Measurements from ENCODE around the gene SLC9A9. TPM values are rescaled to one million over a fixed set of nuclear protein-coding genes. Genes with fewer than 3 reads are reported as not detected.

Gene SLC9A9
- total and polyA plus RNA-seq, 2 experiments from 2014 or later = 2.2 to 6.8 TPM

DNA sequence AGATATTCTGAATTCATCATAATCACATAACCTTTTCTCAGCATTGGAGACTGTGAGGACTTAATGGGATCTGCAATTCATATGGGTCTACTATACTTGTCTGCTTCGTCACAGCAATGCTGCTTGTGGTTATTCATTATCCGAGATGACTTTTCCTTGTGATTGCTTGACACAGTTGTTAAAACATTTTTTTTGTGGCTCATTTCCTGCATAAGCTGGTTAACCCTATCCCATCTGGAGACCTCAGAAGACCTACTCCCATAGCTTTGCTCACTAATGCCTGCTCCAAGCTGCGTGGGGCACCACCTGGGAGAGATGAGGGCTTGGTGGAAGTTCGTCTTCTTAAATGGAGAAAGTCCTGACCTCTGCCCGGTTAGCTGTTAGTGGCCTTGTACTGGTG is 367.9 kb downstream of the SLC9A9 start:
- H3K9me2 ChIP-seq (replicated peaks; ENCODE audit: insufficient read depth) = no peaks in the 10 kb centered on the region
- 32% methylated on average over 5 of the region's 5 CpGs for WGBS (ENCODE audit: low lambda C conversion rate, missing lambda C conversion rate)
- no peaks in the 10 kb centered on the region for H3K9me3 ChIP-seq (ENCODE audit: low read depth)
- peak overlapping the region; percentile 42 for H3K27ac ChIP-seq
- no peak overlapping the region for H2AFZ ChIP-seq
- H3K4me1 ChIP-seq (ENCODE audit: insufficient read depth) = no peaks in the 10 kb centered on the region
- H3K4me2 ChIP-seq = peak overlapping the region; percentile 3
- H3K4me3 ChIP-seq = no peak overlapping the region
- H4K20me1 ChIP-seq (ENCODE audit: insufficient read depth, poor library complexity, severe bottlenecking) = no peaks in the 10 kb centered on the region
- H3K79me2 ChIP-seq = no peaks in the 10 kb centered on the region
- H3K36me3 ChIP-seq (replicated peaks; ENCODE audit: insufficient read depth, low read depth) = no peaks in the 10 kb centered on the region
- no peak for TF ChIP-seq EZH2phosphoT487 (IDR thresholded peaks at IDR 0.05; ENCODE audit: low read depth, severe bottlenecking, unreplicated experiment)
- TF ChIP-seq, protein P1, sequence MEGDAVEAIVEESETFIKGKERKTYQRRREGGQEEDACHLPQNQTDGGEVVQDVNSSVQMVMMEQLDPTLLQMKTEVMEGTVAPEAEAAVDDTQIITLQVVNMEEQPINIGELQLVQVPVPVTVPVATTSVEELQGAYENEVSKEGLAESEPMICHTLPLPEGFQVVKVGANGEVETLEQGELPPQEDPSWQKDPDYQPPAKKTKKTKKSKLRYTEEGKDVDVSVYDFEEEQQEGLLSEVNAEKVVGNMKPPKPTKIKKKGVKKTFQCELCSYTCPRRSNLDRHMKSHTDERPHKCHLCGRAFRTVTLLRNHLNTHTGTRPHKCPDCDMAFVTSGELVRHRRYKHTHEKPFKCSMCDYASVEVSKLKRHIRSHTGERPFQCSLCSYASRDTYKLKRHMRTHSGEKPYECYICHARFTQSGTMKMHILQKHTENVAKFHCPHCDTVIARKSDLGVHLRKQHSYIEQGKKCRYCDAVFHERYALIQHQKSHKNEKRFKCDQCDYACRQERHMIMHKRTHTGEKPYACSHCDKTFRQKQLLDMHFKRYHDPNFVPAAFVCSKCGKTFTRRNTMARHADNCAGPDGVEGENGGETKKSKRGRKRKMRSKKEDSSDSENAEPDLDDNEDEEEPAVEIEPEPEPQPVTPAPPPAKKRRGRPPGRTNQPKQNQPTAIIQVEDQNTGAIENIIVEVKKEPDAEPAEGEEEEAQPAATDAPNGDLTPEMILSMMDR (IDR thresholded peaks at IDR 0.05; ENCODE audit: poor library complexity) = no peak
- no peak for TF ChIP-seq EZH2 (IDR thresholded peaks at IDR 0.05; ENCODE audit: borderline replicate concordance)
- DNase-seq (ENCODE audit: low spot score) = peak; percentile 49
- no peaks in the 10 kb centered on the region for H3K27me3 ChIP-seq

DNA sequence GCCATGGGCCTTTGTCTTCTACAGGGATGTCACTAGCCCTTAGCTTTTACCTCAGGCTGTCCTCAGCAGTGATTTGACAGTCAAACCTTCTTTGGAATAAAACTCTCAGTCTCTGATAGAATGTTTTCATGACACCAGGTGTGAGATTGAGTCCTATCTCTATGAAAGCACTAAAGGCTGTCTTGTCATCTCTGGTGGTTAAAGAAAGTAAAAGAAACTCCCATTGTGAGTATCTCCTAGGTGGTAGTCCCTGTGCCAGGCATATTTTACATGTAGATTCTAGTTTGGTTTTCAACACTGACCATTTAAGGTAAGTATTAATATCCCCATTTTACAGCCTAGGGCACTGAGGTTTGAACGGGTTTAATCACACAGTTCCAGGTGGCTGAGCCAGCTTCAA is 368.5 kb downstream of the SLC9A9 start:
- Histone ChIP-seq H3K27me3 (no peaks in the 10 kb centered on the region), H3K36me3 (replicated peaks; ENCODE audit: insufficient read depth, low read depth) (no peaks in the 10 kb centered on the region), H3K4me2 (no peak overlapping the region), H3K27ac (peak overlapping the region; percentile 36), H3K4me1 (ENCODE audit: insufficient read depth) (no peaks in the 10 kb centered on the region), H4K20me1 (ENCODE audit: insufficient read depth, poor library complexity, severe bottlenecking) (no peaks in the 10 kb centered on the region), H2AFZ (no peak overlapping the region), H3K9me2 (replicated peaks; ENCODE audit: insufficient read depth) (no peaks in the 10 kb centered on the region), H3K9me3 (ENCODE audit: low read depth) (no peaks in the 10 kb centered on the region), H3K79me2 (no peaks in the 10 kb centered on the region), H3K4me3 (no peak overlapping the region)
- DNase-seq (ENCODE audit: low spot score) = no peak
- TF ChIP-seq, protein P1 (IDR thresholded peaks at IDR 0.05; ENCODE audit: poor library complexity) = no peak
- no peak for TF ChIP-seq EZH2phosphoT487 (IDR thresholded peaks at IDR 0.05; ENCODE audit: low read depth, severe bottlenecking, unreplicated experiment)
- TF ChIP-seq EZH2 (IDR thresholded peaks at IDR 0.05; ENCODE audit: borderline replicate concordance) = no peak
- 88% methylated on average over 1 of the region's 1 CpG for WGBS (ENCODE audit: low lambda C conversion rate, missing lambda C conversion rate)

DNA sequence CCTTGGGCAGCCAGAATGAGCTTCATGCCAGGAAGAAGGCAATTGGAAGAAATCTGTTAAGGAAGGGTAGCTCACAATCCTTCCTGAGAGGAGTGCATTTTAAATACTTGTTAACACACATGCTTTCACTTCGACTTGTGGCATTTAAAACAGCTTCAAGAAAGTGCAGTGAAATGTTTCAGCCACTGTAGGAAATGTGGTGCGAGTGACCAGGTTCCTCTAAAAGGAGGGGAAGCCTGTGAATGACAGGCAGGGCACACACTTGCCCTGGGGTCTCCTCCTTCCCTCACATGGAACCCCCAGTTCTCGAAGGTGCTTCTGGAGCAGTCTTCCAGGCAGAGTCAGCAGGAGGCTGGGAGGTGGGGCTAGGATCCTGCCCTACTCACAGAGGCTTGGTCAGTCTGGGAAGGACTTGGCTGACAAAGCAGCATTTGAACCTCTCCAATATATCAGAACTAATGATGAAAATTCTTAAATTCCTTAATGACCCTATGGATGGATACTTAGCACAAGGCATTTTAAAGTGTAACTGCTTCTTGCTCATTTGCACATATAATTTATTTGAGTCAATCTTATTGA is 370.1 kb downstream of the SLC9A9 start:
- Histone ChIP-seq H3K9me2 (replicated peaks; ENCODE audit: insufficient read depth) (no peaks in the 10 kb centered on the region), H3K27me3 (no peaks in the 10 kb centered on the region), H3K36me3 (replicated peaks; ENCODE audit: insufficient read depth, low read depth) (no peaks in the 10 kb centered on the region), H2AFZ (no peak overlapping the region), H3K79me2 (no peaks in the 10 kb centered on the region), H3K9me3 (ENCODE audit: low read depth) (no peaks in the 10 kb centered on the region), H3K27ac (no peak overlapping the region), H3K4me3 (no peak overlapping the region), H4K20me1 (ENCODE audit: insufficient read depth, poor library complexity, severe bottlenecking) (no peaks in the 10 kb centered on the region), H3K4me2 (no peak overlapping the region), H3K4me1 (ENCODE audit: insufficient read depth) (no peaks in the 10 kb centered on the region)
- WGBS (ENCODE audit: low lambda C conversion rate, missing lambda C conversion rate) = 75% methylated on average over 3 of the region's 3 CpGs
- TF ChIP-seq EZH2 (IDR thresholded peaks at IDR 0.05; ENCODE audit: borderline replicate concordance) = no peak
- TF ChIP-seq EZH2phosphoT487 (IDR thresholded peaks at IDR 0.05; ENCODE audit: low read depth, severe bottlenecking, unreplicated experiment) = no peak
- TF ChIP-seq, protein P1 (IDR thresholded peaks at IDR 0.05; ENCODE audit: poor library complexity) = no peak
- no peak for DNase-seq (ENCODE audit: low spot score)
